ENCODE results near the gene RC3H1. TPM values are rescaled to one million over a fixed set of nuclear protein-coding genes. Genes with fewer than 3 reads are reported as not detected.

RC3H1 gene
- total and polyA plus RNA-seq, 9 of the 15 experiments (the other 6 are each of a cell fraction or from before 2014, with no cell fraction given): 2.4 to 31.7 (median 12.4) TPM

DNA sequence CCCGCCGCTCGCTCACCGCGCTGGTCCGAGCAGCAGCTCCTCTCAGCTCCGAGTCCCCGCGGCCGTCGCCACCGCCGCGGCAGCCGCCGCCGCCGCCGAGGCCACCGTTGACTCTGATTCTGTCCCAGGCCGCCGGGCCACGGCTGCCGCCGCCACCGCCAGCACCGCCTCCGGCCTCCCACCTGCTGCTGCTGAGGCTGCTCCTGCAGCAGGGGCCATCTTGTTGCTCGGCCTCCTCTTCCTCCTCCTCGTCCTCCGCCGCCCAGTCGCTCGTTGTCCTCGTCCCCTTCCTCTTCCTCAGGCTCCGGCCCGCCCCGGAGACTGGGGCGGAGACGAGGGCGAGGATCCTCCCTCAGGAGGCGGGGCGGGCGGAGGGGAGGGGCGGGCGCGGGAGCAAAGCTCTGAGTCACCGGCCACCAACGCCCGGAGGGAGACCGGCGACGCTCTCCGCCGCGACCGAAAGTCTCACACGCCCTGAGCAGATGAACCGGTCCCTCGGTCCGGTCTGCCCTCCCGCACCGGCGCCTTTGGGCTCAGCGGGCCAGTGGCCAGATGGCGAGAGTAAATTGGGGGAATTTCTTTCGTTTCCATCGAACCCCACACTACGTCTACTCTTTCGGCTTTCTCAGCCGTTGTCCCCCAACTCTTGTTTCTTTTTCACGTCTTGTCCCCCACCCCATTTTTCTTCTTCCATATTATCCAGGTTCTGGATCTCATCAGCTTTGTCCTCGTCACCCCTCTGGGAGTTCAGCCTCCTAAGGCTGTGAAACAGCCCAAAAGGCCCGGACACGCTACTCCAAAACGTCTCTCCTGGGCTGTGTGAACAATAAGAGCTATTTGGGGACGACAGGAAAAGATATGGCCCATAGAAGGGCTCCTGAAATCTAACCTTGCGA is at the start of gene RC3H1 (continued):
- TF ChIP-seq, protein P1, sequence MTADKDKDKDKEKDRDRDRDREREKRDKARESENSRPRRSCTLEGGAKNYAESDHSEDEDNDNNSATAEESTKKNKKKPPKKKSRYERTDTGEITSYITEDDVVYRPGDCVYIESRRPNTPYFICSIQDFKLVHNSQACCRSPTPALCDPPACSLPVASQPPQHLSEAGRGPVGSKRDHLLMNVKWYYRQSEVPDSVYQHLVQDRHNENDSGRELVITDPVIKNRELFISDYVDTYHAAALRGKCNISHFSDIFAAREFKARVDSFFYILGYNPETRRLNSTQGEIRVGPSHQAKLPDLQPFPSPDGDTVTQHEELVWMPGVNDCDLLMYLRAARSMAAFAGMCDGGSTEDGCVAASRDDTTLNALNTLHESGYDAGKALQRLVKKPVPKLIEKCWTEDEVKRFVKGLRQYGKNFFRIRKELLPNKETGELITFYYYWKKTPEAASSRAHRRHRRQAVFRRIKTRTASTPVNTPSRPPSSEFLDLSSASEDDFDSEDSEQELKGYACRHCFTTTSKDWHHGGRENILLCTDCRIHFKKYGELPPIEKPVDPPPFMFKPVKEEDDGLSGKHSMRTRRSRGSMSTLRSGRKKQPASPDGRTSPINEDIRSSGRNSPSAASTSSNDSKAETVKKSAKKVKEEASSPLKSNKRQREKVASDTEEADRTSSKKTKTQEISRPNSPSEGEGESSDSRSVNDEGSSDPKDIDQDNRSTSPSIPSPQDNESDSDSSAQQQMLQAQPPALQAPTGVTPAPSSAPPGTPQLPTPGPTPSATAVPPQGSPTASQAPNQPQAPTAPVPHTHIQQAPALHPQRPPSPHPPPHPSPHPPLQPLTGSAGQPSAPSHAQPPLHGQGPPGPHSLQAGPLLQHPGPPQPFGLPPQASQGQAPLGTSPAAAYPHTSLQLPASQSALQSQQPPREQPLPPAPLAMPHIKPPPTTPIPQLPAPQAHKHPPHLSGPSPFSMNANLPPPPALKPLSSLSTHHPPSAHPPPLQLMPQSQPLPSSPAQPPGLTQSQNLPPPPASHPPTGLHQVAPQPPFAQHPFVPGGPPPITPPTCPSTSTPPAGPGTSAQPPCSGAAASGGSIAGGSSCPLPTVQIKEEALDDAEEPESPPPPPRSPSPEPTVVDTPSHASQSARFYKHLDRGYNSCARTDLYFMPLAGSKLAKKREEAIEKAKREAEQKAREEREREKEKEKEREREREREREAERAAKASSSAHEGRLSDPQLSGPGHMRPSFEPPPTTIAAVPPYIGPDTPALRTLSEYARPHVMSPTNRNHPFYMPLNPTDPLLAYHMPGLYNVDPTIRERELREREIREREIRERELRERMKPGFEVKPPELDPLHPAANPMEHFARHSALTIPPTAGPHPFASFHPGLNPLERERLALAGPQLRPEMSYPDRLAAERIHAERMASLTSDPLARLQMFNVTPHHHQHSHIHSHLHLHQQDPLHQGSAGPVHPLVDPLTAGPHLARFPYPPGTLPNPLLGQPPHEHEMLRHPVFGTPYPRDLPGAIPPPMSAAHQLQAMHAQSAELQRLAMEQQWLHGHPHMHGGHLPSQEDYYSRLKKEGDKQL (CRISPR knock-in tag; IDR thresholded peaks at IDR 0.05; ENCODE audit: borderline replicate concordance): no peak
- no peak; the same call in 1 of the 2 replicates for TF ChIP-seq ZBTB1 (CRISPR knock-in tag; IDR thresholded peaks at IDR 0.05; ENCODE audit: borderline replicate concordance, low read depth)
- TF ChIP-seq, protein P2, sequence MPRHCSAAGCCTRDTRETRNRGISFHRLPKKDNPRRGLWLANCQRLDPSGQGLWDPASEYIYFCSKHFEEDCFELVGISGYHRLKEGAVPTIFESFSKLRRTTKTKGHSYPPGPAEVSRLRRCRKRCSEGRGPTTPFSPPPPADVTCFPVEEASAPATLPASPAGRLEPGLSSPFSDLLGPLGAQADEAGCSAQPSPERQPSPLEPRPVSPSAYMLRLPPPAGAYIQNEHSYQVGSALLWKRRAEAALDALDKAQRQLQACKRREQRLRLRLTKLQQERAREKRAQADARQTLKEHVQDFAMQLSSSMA (CRISPR knock-in tag; IDR thresholded peaks at IDR 0.05): no peak
- TF ChIP-seq SREBF2 (CRISPR knock-in tag; IDR thresholded peaks at IDR 0.05): no peak
- TF ChIP-seq GATAD2B (IDR thresholded peaks at IDR 0.05; ENCODE audit: borderline replicate concordance): peak; percentile 74; the same call in 1 of the 2 replicates
- TF ChIP-seq BDP1 (IDR thresholded peaks at IDR 0.05; ENCODE audit: insufficient read depth, insufficient read length): no peak
- peak in 1 of 2 experiments; percentile 62; a peak in 1 of 4 replicates for TF ChIP-seq TEAD1 (CRISPR knock-in tag; IDR thresholded peaks at IDR 0.05)
- TF ChIP-seq, protein P3, sequence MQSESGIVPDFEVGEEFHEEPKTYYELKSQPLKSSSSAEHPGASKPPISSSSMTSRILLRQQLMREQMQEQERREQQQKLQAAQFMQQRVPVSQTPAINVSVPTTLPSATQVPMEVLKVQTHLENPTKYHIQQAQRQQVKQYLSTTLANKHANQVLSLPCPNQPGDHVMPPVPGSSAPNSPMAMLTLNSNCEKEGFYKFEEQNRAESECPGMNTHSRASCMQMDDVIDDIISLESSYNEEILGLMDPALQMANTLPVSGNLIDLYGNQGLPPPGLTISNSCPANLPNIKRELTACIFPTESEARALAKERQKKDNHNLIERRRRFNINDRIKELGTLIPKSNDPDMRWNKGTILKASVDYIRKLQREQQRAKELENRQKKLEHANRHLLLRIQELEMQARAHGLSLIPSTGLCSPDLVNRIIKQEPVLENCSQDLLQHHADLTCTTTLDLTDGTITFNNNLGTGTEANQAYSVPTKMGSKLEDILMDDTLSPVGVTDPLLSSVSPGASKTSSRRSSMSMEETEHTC (IDR thresholded peaks at IDR 0.05): no peak; the same call in 1 of the 2 replicates
- TF ChIP-seq ZKSCAN3 (CRISPR knock-in tag; IDR thresholded peaks at IDR 0.05): no peak
- no peak for TF ChIP-seq POLR3A (IDR thresholded peaks at IDR 0.05; ENCODE audit: borderline replicate concordance, extremely low read depth, insufficient read depth, insufficient read length)
- no peak for TF ChIP-seq ZNF444 (CRISPR knock-in tag; IDR thresholded peaks at IDR 0.05)
- peak; percentile 90; the same call in 1 of the 2 replicates for TF ChIP-seq NBN (IDR thresholded peaks at IDR 0.05; ENCODE audit: low read depth)
- TF ChIP-seq, protein P4, sequence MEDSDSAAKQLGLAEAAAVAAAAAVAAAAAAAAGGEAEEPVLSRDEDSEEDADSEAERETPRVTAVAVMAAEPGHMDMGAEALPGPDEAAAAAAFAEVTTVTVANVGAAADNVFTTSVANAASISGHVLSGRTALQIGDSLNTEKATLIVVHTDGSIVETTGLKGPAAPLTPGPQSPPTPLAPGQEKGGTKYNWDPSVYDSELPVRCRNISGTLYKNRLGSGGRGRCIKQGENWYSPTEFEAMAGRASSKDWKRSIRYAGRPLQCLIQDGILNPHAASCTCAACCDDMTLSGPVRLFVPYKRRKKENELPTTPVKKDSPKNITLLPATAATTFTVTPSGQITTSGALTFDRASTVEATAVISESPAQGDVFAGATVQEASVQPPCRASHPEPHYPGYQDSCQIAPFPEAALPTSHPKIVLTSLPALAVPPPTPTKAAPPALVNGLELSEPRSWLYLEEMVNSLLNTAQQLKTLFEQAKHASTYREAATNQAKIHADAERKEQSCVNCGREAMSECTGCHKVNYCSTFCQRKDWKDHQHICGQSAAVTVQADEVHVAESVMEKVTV (CRISPR knock-in tag; IDR thresholded peaks at IDR 0.05): no peak
- no peak for TF ChIP-seq IRF2 (CRISPR knock-in tag; IDR thresholded peaks at IDR 0.05)
- TF ChIP-seq ZC3H8 (IDR thresholded peaks at IDR 0.05): no peak
- TF ChIP-seq, protein P5, sequence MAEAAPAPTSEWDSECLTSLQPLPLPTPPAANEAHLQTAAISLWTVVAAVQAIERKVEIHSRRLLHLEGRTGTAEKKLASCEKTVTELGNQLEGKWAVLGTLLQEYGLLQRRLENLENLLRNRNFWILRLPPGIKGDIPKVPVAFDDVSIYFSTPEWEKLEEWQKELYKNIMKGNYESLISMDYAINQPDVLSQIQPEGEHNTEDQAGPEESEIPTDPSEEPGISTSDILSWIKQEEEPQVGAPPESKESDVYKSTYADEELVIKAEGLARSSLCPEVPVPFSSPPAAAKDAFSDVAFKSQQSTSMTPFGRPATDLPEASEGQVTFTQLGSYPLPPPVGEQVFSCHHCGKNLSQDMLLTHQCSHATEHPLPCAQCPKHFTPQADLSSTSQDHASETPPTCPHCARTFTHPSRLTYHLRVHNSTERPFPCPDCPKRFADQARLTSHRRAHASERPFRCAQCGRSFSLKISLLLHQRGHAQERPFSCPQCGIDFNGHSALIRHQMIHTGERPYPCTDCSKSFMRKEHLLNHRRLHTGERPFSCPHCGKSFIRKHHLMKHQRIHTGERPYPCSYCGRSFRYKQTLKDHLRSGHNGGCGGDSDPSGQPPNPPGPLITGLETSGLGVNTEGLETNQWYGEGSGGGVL (CRISPR knock-in tag; IDR thresholded peaks at IDR 0.05): no peak

Measured in K562 (cell line).